NCI-H446 treated with DMSO at 0.1 percent for 48 hours (cell line): Measurements from ENCODE around the gene FDXACB1.

Experiments used
- DNase-seq: peaks from one replicate; lab custom pipeline; 2025; lab: John Stamatoyannopoulos, UW

Gene FDXACB1

GRCh38 chr11:111841370-111842053, 37.5 kb downstream of the FDXACB1 start:
- peak; percentile 51 for DNase-seq

- no peak for DNase-seq
Observed at GRCh38 chr11:111840143-111840542, 38.8 kb downstream of the FDXACB1 start.

- DNase-seq, result no peak
Observed at GRCh38 chr11:111838054-111838453, 40.9 kb downstream of the FDXACB1 start.

- DNase-seq, result no peak
Observed at GRCh38 chr11:111837366-111837891, 41.5 kb downstream of the FDXACB1 start.

- no peak for DNase-seq
Observed at GRCh38 chr11:111836721-111837120, 42.2 kb downstream of the FDXACB1 start.

GRCh38 chr11:111836162-111836561, 42.8 kb downstream of the FDXACB1 start:
- no peak for DNase-seq

GRCh38 chr11:111835665-111836064, 43.3 kb downstream of the FDXACB1 start:
- DNase-seq, result no peak

GRCh38 chr11:111834432-111835163, 44.4 kb downstream of the FDXACB1 start:
- no peak for DNase-seq

GRCh38 chr11:111833524-111833923, 45.4 kb downstream of the FDXACB1 start:
- peak; percentile 36 for DNase-seq

- no peak for DNase-seq
Observed at GRCh38 chr11:111829185-111829968, 49.6 kb downstream of the FDXACB1 start.

- DNase-seq, result no peak
Observed at GRCh38 chr11:111826322-111826950, 52.5 kb downstream of the FDXACB1 start.
